GM21526 (cell line): ENCODE measurements around the gene MSANTD7.
"Not testable (repeated sequence)": the region's sequence is repeated elsewhere in the genome, so short reads cannot be mapped to it uniquely, and the experiment has no call there.

Experiments used
- ATAC-seq: cut with Tn5 transposase; IDR thresholded peaks from one replicate; pipeline ENCODE4 v1.9.1; 2021; ENCODE audit warnings: moderate library complexity; ENCODE audit not compliant: unreplicated experiment, low FRiP score

MSANTD7 gene

DNA sequence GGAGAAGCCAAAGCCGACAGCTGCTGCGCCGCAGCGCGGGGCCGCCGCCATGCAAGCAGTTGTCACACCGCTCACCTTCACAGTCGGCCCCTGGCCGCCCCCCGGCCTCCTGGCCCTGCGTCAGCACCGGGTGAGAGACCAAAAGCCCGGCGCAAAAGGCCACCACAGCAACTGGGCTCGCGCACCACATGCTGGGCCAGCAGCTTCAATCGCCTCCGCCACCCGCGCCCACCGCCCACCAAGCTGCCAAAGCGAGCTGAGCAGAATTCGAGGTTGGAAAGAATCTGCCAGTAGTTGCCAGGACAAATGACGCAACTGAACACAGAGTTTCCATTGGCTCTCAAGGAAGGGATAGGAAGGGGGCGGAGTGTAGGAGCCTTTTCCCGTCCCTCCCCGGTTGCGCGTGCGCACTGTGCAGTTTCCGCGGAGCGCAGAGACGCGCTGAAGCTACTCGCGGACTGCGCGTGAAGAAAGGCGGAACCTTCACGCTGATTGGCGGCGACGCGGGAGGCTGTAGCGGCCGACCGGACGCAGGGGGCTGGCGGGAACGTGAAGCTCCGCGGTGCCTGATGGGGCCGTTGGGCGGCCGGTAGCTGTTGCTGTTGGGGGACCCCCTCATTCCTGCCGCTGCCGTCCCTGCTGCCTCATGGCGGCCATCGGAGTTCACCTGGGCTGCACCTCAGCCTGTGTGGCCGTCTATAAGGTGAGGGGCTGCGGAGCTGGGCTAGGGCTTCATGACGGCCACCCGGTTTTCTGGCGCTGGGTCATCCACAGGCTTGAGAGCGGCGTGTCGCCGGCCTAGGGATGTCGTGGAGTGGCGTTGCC, at the start of gene MSANTD7, which contains the start of the genes CDNF and HSPA14:
Gene MSANTD7, plus strand, starts transcription at position 550 of the 825 bp plus-strand sequence. CDS start 3,979 bp downstream, outside the sequence.
Gene CDNF, minus strand, starts transcription at position 281 of the 825 bp plus-strand sequence. Its CDS starts 91 bp downstream, at position 190.
Gene HSPA14, plus strand, starts transcription at position 550 of the 825 bp plus-strand sequence. Its CDS starts 97 bp downstream, at position 647.
- peak; percentile 92 for ATAC-seq

DNA sequence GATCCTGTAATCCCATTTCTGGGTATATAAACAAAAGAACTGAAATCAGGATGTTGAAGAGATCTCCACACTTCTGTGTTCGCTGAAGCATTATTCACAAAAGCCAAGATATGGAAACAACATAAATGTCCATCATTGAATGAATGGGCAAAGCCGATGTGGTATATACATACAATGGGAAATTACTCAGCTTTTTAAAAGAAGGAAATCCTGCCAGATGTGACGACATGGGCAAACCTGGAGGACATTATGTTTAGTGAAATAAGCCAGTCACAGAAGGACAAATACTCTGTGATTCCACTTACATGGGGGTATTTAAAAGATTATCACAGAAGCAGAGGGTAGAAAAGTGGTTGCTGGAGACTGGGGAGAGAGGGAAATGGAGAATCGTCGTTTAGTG, 39.5 kb upstream of the MSANTD7 start:
- no peak for ATAC-seq

DNA sequence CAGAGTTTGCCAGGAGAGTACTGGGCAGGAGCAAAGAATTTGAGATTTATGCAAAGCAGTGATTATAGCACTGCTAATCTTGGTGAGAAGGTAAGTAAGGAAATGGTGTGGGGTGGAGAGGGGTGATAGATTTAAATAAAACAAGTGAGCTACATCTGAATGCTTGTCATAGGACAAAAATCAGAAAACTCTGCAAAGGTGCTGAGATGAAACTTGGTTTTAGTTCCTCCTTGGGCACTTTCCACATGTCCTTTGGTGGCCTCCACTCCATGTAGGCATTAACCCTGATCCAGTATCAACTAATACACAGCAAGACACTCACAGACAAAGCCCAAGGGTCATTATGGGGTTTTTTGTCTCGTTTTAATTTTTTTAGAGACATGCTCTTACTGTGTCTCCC, 37.7 kb upstream of the MSANTD7 start:
- no peak for ATAC-seq

GRCh38 chr10:14801723-14802122, 36.4 kb upstream of the MSANTD7 start:
- no peak for ATAC-seq

- no peak for ATAC-seq
Measured at GRCh38 chr10:14803827-14804226, 34.3 kb upstream of the MSANTD7 start.

- no peak for ATAC-seq
Measured at GRCh38 chr10:14806318-14806717, 31.8 kb upstream of the MSANTD7 start.

DNA sequence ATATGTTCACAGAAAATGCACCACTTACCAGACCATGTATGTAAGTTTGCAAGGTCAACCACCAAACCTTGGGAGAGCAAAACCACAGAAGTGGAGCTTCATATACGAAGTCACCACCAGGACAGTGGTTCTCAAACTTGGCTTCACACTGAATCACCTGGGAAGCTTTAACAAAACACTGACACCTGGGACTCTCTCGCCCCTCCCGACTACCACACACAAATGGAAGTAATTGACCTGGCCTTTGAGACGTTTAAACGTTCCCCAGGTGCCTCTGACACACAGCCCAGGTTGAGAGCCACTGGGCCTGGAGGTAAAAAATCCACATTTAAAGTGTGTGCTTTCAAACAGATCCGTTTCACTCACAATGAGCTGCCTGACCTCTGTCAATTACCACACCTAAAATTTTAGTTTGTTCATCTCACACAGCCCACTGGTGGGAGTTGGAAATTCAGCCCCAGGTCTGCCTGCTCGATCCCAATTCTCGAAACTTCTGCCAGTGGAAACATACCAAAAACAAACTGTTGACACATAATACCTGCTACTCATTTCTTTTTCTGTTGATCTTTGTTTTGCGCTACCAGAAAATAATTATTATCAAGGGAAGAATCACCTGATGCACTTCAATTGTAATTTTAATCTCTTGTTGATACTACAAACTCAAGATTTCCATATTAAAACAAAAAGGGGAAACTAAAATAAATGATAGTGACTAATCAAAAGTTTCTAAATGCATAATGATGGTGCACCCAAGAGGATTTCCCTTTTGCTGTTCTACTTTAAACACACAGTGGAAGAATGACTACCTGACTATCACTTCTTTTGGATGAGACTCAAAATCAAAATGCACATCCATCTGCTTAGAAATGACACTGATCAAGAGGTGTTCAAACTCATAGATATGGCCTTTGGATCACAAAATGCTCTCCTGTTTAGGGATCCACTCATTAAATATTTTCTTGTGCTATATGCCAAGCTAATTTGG, 26.8 kb upstream of the MSANTD7 start:
- no peak for ATAC-seq

GRCh38 chr10:14812271-14812670, 25.8 kb upstream of the MSANTD7 start:
- ATAC-seq: no peak

DNA sequence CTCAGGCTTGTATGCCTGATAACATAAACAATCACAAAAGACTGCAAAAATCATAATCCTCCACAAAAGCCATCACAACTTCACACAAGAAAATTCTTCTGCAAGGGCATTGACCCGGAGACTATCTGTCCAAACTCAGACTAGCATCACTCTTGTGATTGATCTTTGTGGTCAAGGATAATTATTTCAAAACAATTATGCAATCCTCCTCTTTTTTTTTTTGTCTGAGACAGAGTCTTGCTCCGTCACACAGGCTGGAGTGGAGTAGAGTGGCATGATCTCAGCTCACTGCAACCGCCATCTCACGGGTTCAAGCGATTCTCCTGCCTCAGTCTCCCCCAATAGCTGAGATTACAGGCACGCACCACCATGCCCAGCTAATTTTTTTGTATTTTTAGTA, 22.4 kb upstream of the MSANTD7 start:
- ATAC-seq: no peak

DNA sequence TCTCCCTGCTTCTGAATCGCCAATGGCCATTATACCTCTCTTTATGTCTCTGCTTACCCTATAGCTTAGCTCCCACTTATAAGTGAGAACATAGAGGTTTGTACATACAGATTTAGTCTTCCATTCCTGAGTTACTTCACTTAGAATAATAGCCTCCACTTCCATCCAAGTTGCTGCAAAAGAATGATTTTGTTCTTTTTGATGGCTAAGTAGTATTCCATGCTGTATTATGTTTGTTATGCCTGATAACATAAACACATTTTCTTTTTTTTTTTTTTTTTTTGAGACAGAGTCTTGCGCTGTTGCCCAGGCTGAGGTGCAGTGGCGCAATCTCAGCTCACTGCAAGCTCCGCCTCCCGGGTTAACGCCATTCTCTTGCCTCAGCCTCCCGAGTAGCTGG, 21.4 kb upstream of the MSANTD7 start:
- not testable (repeated sequence) for ATAC-seq

DNA sequence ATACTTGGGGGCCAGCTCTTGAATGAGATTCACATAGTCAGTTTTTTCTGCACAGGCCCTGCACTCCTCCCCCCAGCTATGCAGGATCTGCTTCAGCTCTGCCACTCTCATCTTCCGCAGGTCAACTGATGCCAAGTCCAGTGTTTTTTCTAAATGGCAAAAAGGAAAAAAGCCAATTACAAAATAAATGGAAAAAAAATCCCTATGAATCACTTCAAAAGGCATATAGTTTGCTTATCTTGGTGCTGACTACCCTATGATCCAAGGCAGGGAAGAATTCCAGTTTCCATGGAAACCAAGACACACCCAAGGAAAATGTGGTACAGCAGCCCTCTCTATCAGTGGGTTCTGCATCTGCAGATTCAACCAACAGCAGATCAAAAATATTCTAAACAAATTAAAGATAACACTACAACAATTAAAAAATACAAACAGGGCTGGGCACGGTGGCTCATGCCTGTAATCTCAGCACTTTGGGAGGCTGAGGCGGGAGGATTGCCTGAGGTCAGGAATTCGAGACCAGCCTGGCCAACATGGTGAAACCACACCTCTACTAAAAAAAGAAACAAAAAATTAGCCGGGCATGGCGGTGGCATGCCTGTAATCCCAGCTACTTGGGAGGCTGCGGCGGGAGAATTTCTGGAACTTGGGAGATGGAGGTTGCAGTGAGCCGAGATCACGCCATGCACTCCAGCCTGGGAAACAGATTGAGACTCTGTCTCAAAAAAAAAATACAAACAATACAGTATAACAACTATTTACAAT, 17.9 kb upstream of the MSANTD7 start:
- ATAC-seq: no peak

- no peak for ATAC-seq
Measured at GRCh38 chr10:14820775-14821154, 17.3 kb upstream of the MSANTD7 start.

DNA sequence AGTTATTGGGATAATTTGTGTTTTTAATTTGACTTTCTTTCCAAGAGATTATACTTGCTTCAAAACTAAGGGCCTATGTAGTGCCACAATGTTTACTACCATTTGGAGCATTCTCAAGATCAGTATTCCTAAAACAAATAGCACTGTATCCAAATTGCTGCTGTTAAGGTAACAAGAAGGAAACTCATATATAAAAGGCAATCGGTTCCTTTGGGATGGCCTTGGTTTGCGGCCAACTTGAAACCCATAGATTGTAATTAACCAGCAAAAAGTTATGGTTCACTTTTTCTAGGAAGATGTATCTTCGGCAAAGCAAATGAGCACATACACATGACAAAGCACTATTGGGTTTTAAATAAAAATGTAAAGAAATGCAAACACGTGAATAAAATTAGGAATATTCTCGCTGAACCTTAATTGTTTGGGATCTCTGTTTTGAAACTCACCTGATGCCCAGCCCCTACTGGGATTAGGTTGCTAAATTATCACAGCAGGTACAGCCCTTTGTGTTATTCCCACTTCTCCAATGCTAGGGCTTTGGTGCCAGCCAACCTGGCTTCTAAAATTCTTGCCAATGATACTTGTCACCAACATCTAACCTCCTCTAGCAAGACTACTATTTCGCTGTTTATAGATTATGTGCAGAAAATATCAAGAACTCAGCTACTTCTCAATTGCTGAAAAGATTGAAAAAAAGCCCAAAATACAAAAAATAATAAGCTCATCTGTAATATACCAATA, 16.3 kb upstream of the MSANTD7 start:
- no peak for ATAC-seq

- no peak for ATAC-seq
Measured at GRCh38 chr10:14822879-14823755, 15.0 kb upstream of the MSANTD7 start.

DNA sequence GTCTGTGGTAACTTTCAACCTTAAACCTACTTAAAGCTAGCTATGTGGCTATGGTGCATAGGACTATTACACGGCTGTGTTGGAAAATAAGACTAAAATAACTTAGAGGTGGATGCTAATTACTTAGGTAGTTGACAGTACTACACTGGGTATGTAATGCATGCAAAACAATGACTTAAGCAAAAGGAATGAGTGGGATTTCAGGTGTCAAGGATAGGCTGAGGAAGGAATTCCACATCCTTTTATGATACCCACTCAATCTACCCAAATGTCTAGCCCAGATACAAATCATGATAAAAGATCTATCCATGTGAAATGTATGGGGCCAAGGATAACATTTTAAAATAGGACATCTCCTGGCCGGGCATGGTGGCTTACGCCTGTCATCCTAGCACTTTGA, 14.1 kb upstream of the MSANTD7 start:
- ATAC-seq: no peak

GRCh38 chr10:14826076-14826829, 11.9 kb upstream of the MSANTD7 start:
- ATAC-seq: no peak

- no peak for ATAC-seq
Measured at GRCh38 chr10:14833106-14833505, 5.0 kb upstream of the MSANTD7 start.

- no peak for ATAC-seq
Measured at GRCh38 chr10:14836208-14836607, 1.9 kb upstream of the MSANTD7 start.
